GM06990 (cell line): ENCODE data around the gene PTGIS.
A peak's percentile ranks its signal among the peaks of the same experiment; 100 is the strongest.

Experiments used
- DNase-seq: peaks from one replicate; pipeline ENCODE4 v3.0.0-alpha.2; 2011; ENCODE audit not compliant: insufficient read length; ENCODE audit errors: extremely low read depth
- H3K27me3 ChIP-seq: replicated peaks from 2 replicates; pipeline ENCODE4 v1.6.0; 2011; ENCODE audit warnings: low read length; ENCODE audit not compliant: control insufficient read depth, insufficient read depth
- H3K36me3 ChIP-seq: 2 replicates; pipeline ENCODE4 v1.5.1; 2011; ENCODE audit warnings: low read length; ENCODE audit not compliant: control insufficient read depth, insufficient read depth
- H3K4me3 ChIP-seq: replicated peaks from 2 replicates; pipeline ENCODE4 v1.5.1; 2011; ENCODE audit warnings: low read depth, mild to moderate bottlenecking, control low read depth, low read length
- TF ChIP-seq, protein P1 (sequence below): IDR thresholded peaks from 2 replicates; pipeline ENCODE4 v1.5.1; 2011; ENCODE audit warnings: low read length, control low read depth, mild to moderate bottlenecking, inconsistent platforms; ENCODE audit not compliant: insufficient read depth, poor library complexity, severe bottlenecking

The PTGIS gene

DNA sequence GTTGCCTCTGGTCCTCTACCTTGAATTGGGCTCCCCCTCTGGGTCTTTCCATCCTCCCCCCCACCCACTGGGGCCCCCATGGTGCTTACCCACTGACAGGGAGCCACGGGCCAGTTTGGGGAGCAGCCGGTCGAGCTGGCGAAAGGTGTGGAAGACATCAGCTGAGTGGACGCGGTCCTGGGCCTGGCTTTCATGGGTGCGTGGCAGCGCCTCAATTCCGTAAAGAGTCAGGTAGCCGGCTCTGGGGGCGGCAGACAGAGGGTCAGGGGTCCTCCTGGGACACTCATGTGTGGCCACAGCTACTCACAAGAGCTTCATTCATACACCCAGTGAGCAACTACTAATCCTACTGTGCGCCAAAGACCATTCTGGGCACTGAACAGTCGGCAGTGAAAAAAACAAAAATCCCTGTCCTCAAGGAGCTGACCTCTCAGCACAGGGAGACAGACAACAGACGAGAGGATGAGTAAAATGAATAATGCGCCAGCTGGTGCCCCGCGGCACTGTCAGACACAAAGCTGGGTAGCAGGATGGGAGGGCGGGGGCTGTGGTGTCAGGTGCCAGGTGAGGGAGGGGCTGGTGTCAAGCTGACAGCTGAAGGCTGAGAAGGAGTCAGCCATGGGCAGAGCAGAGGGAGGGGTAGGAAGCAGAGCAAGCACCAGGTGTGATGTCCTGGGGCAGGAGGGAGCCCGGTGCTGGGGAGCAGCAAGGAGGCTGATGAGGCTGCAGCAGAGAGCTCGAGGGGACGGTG is 28.3 kb downstream of the PTGIS start:
- DNase-seq, result no peak
- no peaks in the 10 kb centered on the region; the same call in 1 of the 2 replicates for H3K27me3 ChIP-seq
- H3K4me3 ChIP-seq, result no peak overlapping the region
- H3K36me3 ChIP-seq, result no peaks in the 10 kb centered on the region
- TF ChIP-seq, protein P1, sequence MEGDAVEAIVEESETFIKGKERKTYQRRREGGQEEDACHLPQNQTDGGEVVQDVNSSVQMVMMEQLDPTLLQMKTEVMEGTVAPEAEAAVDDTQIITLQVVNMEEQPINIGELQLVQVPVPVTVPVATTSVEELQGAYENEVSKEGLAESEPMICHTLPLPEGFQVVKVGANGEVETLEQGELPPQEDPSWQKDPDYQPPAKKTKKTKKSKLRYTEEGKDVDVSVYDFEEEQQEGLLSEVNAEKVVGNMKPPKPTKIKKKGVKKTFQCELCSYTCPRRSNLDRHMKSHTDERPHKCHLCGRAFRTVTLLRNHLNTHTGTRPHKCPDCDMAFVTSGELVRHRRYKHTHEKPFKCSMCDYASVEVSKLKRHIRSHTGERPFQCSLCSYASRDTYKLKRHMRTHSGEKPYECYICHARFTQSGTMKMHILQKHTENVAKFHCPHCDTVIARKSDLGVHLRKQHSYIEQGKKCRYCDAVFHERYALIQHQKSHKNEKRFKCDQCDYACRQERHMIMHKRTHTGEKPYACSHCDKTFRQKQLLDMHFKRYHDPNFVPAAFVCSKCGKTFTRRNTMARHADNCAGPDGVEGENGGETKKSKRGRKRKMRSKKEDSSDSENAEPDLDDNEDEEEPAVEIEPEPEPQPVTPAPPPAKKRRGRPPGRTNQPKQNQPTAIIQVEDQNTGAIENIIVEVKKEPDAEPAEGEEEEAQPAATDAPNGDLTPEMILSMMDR, result no peak

- TF ChIP-seq, protein P1, result no peak
- Histone ChIP-seq H3K4me3 (no peak overlapping the region), H3K36me3 (no peaks in the 10 kb centered on the region)
Measured at GRCh38 chr20:49538950-49539349, 29.0 kb downstream of the PTGIS start.

DNA sequence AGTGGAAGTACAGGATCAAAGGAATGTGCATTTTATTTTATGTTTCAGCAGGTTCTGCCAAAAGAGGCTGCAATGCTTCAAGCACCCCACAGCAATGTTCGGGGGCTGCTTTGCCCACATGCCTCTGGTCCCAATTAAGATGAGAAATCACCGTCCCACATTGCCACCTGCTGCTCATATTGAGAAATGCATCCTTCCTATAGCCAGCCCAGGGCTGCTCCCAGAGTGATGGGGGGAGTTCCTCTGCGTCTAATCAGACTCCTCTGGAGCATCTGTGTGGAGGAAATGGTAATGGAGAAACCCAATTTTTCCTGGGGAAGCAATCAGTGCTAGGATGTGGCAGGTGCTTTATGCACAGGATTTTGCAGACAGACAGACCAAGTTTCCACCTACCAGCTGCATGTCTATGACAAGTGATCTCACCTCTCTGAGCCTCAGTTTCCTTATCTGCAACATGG is 33.7 kb downstream of the PTGIS start:
- no peak overlapping the region for H3K4me3 ChIP-seq
- TF ChIP-seq, protein P1, result peak; percentile 70
- no peak for DNase-seq
- no peaks in the 10 kb centered on the region for H3K27me3 ChIP-seq
- no peaks in the 10 kb centered on the region for H3K36me3 ChIP-seq

More at GRCh38 chr20:49538950-49539349, 29.0 kb downstream of the PTGIS start:
- DNase-seq, result no peak
- no peaks in the 10 kb centered on the region for H3K27me3 ChIP-seq

DNA sequence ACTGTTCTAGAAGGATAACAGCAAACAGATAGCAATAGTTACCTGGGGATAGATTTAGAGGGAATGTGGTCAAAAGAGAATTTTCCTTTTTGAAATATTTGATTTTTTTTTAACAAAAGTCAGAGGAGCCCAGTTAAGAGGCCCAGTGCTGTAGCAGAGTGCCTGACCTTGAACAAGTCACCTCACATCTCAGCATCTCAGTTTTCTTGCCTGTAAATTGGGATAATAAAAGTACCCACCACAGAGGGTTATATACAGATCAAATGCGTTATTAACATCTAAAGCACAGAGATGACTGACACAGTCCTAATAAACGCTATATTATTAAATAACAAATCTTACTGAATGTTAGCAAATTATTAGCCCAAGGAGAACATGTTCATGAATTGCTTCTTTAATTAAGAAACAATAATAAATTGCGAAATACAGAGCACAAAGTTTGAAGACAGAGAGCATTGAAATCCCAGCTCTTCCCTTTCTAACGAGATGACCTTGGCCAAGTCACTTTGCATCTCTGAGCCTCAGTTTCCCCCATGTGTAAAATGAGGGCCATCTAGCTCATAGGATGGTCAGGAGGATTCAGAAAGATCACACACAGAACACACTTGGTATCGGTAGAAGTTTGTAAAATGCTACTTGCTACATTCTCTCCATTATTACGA is 35.5 kb downstream of the PTGIS start:
- Histone ChIP-seq H3K27me3 (no peaks in the 10 kb centered on the region), H3K4me3 (no peak overlapping the region), H3K36me3 (no peaks in the 10 kb centered on the region)
- no peak for DNase-seq
- TF ChIP-seq, protein P1, result no peak

DNA sequence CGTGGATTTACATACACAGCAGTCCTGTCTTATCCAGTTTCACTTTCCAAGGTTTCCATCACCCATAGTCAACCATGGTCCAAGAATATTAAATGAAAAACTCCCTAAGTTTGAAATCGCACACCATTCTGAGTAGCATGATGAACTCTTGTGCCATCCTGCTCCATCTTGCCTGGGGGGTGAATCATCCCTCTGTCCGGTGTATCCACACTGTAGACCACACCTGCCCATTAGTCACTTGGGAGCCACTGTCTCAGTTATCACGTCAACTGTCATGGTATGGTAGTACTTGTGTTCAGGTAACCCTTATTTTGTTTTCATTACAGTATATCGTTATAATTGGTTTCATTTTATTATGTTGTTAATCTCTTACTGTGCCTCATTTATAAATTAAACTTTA is 38.5 kb downstream of the PTGIS start:
- no peaks in the 10 kb centered on the region for H3K27me3 ChIP-seq
- no peak overlapping the region for H3K4me3 ChIP-seq
- no peaks in the 10 kb centered on the region for H3K36me3 ChIP-seq
- DNase-seq, result no peak
- TF ChIP-seq, protein P1, result no peak
